Myometrial cell (primary cell): Measurements from ENCODE around the gene TNFAIP2. TPM values are rescaled to one million over a fixed set of nuclear protein-coding genes. Genes with fewer than 3 reads are reported as not detected.

ENCODE experiments used
- total RNA-seq: library from RNA; depleted of rRNA; stranded (reverse); fragments of >200 nt; gene quantifications from 2 replicates; pipeline ENCODE4 v1.2.3, GENCODE V29; 2015

Gene TNFAIP2, protein sequence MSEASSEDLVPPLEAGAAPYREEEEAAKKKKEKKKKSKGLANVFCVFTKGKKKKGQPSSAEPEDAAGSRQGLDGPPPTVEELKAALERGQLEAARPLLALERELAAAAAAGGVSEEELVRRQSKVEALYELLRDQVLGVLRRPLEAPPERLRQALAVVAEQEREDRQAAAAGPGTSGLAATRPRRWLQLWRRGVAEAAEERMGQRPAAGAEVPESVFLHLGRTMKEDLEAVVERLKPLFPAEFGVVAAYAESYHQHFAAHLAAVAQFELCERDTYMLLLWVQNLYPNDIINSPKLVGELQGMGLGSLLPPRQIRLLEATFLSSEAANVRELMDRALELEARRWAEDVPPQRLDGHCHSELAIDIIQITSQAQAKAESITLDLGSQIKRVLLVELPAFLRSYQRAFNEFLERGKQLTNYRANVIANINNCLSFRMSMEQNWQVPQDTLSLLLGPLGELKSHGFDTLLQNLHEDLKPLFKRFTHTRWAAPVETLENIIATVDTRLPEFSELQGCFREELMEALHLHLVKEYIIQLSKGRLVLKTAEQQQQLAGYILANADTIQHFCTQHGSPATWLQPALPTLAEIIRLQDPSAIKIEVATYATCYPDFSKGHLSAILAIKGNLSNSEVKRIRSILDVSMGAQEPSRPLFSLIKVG
- 45.6 and 57.4 TPM in 2 replicates for total RNA-seq

DNA sequence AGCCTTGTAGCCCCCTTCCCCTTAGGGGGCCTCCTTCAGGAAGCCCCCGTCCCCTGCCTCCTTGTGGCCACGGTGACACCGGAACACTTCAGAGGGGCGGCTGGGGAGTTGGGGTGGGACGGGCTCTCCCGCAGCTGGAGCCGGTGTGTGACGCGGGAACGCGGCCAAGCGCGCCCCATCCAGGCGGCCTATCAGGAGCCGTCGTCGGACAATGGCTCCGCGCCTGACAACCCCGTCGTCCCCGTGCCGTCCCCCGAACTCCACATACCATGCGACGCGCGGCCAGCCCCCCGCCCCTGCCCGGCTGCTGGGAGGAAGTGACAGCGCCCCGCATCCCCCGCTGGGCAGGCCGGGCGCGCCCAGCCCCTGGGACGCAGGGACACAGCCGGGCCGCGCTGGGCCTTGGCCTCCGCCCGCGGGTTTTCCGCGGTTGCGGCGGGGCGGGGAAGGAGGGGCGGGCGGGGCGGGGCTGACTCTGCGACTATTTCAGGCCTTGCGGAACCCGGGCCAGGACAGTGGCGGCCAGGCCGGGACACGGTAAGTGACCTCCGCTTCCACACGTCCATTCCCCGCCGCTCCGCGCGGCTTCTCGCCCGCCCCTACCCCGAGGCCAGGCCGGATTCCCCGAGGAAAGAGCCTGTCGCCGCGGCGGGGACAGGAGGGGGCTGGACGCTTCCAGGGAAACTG lies at the start of gene TNFAIP2:
TSS of gene TNFAIP2 (plus strand) at position 515 of the 687 bp plus-strand sequence. CDS start 2,997 bp downstream, outside the sequence.

DNA sequence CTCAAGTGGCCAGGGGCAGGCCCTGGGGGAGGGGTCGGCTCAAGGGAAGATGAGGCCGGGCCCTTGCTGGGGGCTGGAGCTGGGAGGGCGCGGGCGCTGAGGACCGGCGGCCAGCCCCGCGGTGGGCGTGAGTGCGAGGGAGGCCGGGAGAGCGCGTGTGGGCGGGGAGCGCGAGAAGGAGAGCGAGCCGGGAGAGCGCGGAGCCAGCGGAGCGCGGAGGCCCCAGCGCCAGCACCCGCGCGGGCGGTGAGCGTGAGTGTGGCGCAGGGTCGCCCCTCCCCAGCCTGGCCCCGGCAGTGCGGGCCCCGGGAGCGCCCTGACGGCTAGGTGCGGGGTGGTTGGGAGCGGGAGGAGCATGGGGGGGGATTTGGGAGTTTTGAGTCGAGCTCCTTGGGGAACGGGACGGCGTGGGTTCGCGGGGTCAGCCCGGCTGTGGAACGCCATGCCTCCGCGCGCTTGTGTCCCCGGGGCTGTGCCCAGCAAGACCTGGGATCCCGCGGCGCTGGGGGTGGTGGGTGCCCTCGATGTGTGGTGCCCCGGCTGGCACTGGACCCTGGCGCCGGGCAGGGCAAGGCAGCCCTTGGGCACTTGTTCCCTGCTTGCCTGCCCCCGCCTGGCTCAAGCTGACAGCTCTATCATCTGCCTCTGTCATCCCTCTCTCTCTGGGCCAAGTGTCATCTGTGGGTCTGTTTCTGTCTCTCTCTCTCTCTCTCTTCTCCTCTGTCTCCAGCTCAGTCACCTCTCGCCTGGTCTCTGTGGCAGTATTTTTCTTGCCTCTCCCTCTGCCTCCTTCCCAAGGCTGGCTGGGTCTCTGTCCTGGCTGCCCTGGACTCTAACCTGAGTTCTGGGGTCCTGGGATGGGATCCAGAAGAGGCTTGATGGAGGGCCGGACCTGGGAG lies 39.0 kb upstream of the TNFAIP2 start, which contains the start of gene LBHD2:
TSS of gene LBHD2 (plus strand) at position 190 of the 899 bp plus-strand sequence. CDS start 1,803 bp downstream, outside the sequence.

DNA sequence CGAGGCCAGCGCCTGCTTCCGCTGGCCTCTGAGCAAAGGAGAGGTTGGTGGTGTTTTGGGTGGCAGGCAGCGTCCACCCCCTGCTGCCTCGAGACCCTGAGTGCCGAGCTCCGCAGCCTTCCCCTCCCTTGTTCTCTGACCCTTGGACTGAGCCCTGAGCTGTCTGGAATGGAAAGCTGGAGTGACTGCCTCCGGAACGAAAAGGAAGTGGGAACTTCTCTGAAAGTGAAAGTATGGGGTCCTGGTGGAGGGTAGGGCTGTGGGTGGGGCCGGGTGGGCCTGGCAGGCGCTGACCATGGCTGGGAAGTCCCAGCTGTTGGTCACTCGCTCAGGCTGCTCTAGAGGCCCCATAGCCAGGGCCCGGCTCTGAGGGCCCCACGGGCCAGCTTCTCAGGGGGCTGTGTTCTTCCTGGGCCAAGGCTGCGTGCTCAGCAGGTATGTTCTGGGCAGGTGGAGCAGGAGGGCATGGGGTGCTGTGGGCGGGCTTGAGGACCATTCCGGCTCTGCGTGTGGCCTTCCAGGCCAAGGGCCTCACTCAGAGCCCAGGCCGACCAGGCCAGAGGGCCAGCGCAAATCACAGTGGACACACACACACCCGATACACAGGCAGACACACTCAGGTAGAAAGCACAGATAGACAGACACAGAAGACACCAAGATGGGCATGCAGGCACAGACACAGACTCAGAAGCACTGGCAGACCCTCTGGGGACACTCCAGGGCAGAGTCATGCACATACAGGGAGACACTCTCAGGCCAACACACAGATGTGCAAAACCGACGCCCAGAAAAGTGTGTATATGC lies 28.7 kb upstream of the TNFAIP2 start, which contains the start of gene EXOC3L4:
TSS of gene EXOC3L4 (plus strand) at position 320 of the 804 bp plus-strand sequence. CDS start 5,495 bp downstream, outside the sequence.

Other genes starting within 250 kb of the TNFAIP2 start
- not detected in 2 replicates for gene AMN, start 200.8 kb upstream of the TNFAIP2 start, total RNA-seq
- gene CDC42BPB, start 65.9 kb upstream of the TNFAIP2 start, total RNA-seq, result 86.2 and 93.2 TPM in 2 replicates
- not detected in 2 replicates for gene LBHD2, start 39.3 kb upstream of the TNFAIP2 start, total RNA-seq
- not detected in 2 replicates for gene EXOC3L4, start 28.7 kb upstream of the TNFAIP2 start, total RNA-seq
- 142 and 191 TPM in 2 replicates for gene EIF5, start 210.8 kb downstream of the TNFAIP2 start, total RNA-seq